ENCODE measurements around the gene ADGRF1. TPM values are rescaled to one million over a fixed set of nuclear protein-coding genes. Genes with fewer than 3 reads are reported as not detected.

Gene ADGRF1
- total RNA-seq, 1 donor from 2014 or later, result not detected

GRCh38 chr6:46974786-46975185 is 67.3 kb downstream of the ADGRF1 start:
- Mint-ChIP-seq H3K36me3 (ENCODE audit: low read depth, unreplicated experiment) (no peaks in the 10 kb centered on the region), H3K4me1 (ENCODE audit: unreplicated experiment) (peaks cover 11% of the 10 kb centered on the region), H3K9me3 (ENCODE audit: unreplicated experiment) (no peaks in the 10 kb centered on the region), H3K27ac (ENCODE audit: unreplicated experiment) (no peak overlapping the region), H3K4me3 (ENCODE audit: unreplicated experiment) (no peak overlapping the region), H3K27me3 (ENCODE audit: unreplicated experiment) (no peaks in the 10 kb centered on the region)
- TF ChIP-seq, protein P1, sequence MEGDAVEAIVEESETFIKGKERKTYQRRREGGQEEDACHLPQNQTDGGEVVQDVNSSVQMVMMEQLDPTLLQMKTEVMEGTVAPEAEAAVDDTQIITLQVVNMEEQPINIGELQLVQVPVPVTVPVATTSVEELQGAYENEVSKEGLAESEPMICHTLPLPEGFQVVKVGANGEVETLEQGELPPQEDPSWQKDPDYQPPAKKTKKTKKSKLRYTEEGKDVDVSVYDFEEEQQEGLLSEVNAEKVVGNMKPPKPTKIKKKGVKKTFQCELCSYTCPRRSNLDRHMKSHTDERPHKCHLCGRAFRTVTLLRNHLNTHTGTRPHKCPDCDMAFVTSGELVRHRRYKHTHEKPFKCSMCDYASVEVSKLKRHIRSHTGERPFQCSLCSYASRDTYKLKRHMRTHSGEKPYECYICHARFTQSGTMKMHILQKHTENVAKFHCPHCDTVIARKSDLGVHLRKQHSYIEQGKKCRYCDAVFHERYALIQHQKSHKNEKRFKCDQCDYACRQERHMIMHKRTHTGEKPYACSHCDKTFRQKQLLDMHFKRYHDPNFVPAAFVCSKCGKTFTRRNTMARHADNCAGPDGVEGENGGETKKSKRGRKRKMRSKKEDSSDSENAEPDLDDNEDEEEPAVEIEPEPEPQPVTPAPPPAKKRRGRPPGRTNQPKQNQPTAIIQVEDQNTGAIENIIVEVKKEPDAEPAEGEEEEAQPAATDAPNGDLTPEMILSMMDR (IDR thresholded peaks at IDR 0.05; ENCODE audit: unreplicated experiment), result no peak
- no peak for DNase-seq (ENCODE audit: low spot score)

- no peak overlapping the region for H3K27ac Mint-ChIP-seq (ENCODE audit: unreplicated experiment)
- no peaks in the 10 kb centered on the region for H3K36me3 Mint-ChIP-seq (ENCODE audit: low read depth, unreplicated experiment)
- peaks cover 5% of the 10 kb centered on the region for H3K4me1 Mint-ChIP-seq (ENCODE audit: unreplicated experiment)
- TF ChIP-seq, protein P1 (IDR thresholded peaks at IDR 0.05; ENCODE audit: unreplicated experiment), result no peak
- no peak for DNase-seq (ENCODE audit: low spot score)
- no peaks in the 10 kb centered on the region for H3K9me3 Mint-ChIP-seq (ENCODE audit: unreplicated experiment)
- H3K4me3 Mint-ChIP-seq (ENCODE audit: unreplicated experiment), result no peak overlapping the region
- H3K27me3 Mint-ChIP-seq (ENCODE audit: unreplicated experiment), result no peaks in the 10 kb centered on the region
These were observed 69.1 kb downstream of the ADGRF1 start for GRCh38 chr6:46973029-46973428.

- no peaks in the 10 kb centered on the region for H3K27me3 Mint-ChIP-seq (ENCODE audit: unreplicated experiment)
- H3K36me3 Mint-ChIP-seq (ENCODE audit: low read depth, unreplicated experiment), result no peaks in the 10 kb centered on the region
- TF ChIP-seq, protein P1 (IDR thresholded peaks at IDR 0.05; ENCODE audit: unreplicated experiment), result no peak
- no peak overlapping the region for H3K4me3 Mint-ChIP-seq (ENCODE audit: unreplicated experiment)
- no peaks in the 10 kb centered on the region for H3K9me3 Mint-ChIP-seq (ENCODE audit: unreplicated experiment)
- no peak overlapping the region for H3K27ac Mint-ChIP-seq (ENCODE audit: unreplicated experiment)
- no peak for DNase-seq (ENCODE audit: low spot score)
- peaks cover 5% of the 10 kb centered on the region for H3K4me1 Mint-ChIP-seq (ENCODE audit: unreplicated experiment)
These were observed 69.6 kb downstream of the ADGRF1 start for GRCh38 chr6:46972531-46972930.

DNA sequence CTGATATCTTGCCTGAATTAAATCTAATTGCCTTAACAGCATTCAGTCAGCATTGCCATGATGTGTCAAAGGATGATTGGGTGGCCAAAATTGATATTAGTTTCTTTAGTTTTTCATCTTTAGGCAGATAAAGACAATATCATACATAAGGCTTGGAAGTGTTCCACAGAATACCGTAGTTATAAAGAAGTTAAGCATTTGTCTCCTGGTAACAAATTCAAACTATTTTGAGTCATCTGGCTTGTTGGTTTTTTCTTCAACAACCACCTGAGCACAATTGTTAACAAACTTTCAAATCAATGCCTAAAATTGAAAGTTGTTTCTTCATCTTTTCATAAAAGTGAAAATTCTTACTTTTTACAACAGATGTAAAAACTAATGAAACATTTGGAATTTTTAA is 72.9 kb downstream of the ADGRF1 start:
- Mint-ChIP-seq H3K27ac (ENCODE audit: unreplicated experiment) (no peak overlapping the region), H3K36me3 (ENCODE audit: low read depth, unreplicated experiment) (no peaks in the 10 kb centered on the region), H3K4me3 (ENCODE audit: unreplicated experiment) (no peak overlapping the region), H3K27me3 (ENCODE audit: unreplicated experiment) (no peaks in the 10 kb centered on the region), H3K9me3 (ENCODE audit: unreplicated experiment) (no peaks in the 10 kb centered on the region), H3K4me1 (ENCODE audit: unreplicated experiment) (peaks cover 7% of the 10 kb centered on the region)
- no peak for DNase-seq (ENCODE audit: low spot score)
- TF ChIP-seq, protein P1 (IDR thresholded peaks at IDR 0.05; ENCODE audit: unreplicated experiment), result no peak

DNA sequence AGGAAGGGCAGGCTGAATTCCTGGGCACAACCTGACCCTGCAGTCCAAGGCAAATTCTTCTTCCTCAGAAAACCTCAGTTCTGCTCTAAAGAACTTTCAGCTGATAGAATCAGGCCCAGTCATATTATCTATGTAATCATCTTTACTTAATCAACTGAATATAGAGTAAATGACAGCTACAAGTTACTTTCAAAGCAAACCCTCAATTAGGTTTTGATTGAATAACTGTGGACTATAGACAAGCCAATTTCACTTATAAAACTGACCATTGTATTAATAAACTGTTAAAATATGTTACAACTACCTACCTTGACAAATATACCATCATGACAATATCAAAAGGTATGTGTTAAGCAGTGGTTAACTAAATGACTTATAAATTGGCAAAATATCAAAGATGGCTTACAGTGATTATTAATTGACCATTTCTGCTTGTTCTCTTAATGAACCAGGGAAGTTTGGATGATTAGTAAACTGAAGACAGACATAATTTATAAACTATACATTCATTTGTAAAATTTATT is 74.2 kb downstream of the ADGRF1 start:
- no peak overlapping the region for H3K27ac Mint-ChIP-seq (ENCODE audit: unreplicated experiment)
- H3K36me3 Mint-ChIP-seq (ENCODE audit: low read depth, unreplicated experiment), result no peaks in the 10 kb centered on the region
- H3K27me3 Mint-ChIP-seq (ENCODE audit: unreplicated experiment), result no peaks in the 10 kb centered on the region
- no peak for DNase-seq (ENCODE audit: low spot score)
- no peak overlapping the region for H3K4me3 Mint-ChIP-seq (ENCODE audit: unreplicated experiment)
- H3K4me1 Mint-ChIP-seq (ENCODE audit: unreplicated experiment), result peaks cover 7% of the 10 kb centered on the region
- TF ChIP-seq, protein P1 (IDR thresholded peaks at IDR 0.05; ENCODE audit: unreplicated experiment), result no peak
- no peaks in the 10 kb centered on the region for H3K9me3 Mint-ChIP-seq (ENCODE audit: unreplicated experiment)

Measured in endothelial cell (in vitro differentiated cells).